Erythroblast (primary cell): ENCODE data around the gene PLCG1.

Source experiments
- GATA1 ChIP-seq: IDR thresholded peaks from 2 replicates; pipeline ENCODE4 v1.6.1; 2011; ENCODE audit warnings: low read depth, mild to moderate bottlenecking, control low read depth, low read length, moderate library complexity
- POLR2A ChIP-seq: IDR thresholded peaks from 2 replicates; pipeline ENCODE4 v1.6.1; 2011; ENCODE audit warnings: mild to moderate bottlenecking, low read length

- no peak for TF ChIP-seq POLR2A
- no peak for TF ChIP-seq GATA1
Measured at GRCh38 chr20:41191562-41192500, 54.5 kb downstream of the PLCG1 start.
